Thyroid gland (tissue), 4 donors: ENCODE measurements around the gene ZFAND3. TPM values are rescaled to one million over a fixed set of nuclear protein-coding genes. Genes with fewer than 3 reads are reported as not detected.

Source experiments
- DNase-seq, 2 donors: peaks; one replicate each; pipeline ENCODE4 v3.0.0-alpha.2; 2019
- H3K27ac ChIP-seq, 3 donors: fragments of 200-600 bp; sonication (generic); 1 replicate in 2 of 3; 2 replicates in 1 of 3; pipeline ENCODE4 v1.5.1; 2016 to 2019; ENCODE audit warnings: mild to moderate bottlenecking in 1 of 3, moderate library complexity in 1 of 3
- H3K27me3 ChIP-seq: fragments of 200-600 bp; sonication (generic); one replicate; pipeline ENCODE4 v1.5.1; 2019
- H3K36me3 ChIP-seq, 2 donors: fragments of 200-600 bp; sonication (generic); one replicate each; pipeline ENCODE4 v1.5.1; 2016 to 2019
- H3K4me1 ChIP-seq, 2 donors: fragments of 200-600 bp; sonication (generic); one replicate each; pipeline ENCODE4 v1.5.1; 2017 to 2019
- H3K4me3 ChIP-seq, 3 donors: fragments of 200-600 bp; sonication (generic); replicated peaks in 1 of 3; 1 replicate in 2 of 3; 2 replicates in 1 of 3; pipeline ENCODE4 v1.5.1; 2016; ENCODE audit warnings: mild to moderate bottlenecking in 1 of 3
- H3K9me3 ChIP-seq: fragments of 200-600 bp; sonication (generic); one replicate; pipeline ENCODE4 v1.5.1; 2017
- CTCF ChIP-seq, 6 experiments: fragments of 200-600 bp in 3 of 6; fragments of 450-650 bp in 3 of 6; sonication (generic) in 3 of 6; IDR thresholded peaks; one replicate each; pipeline ENCODE4 v1.5.1; 2016 to 2019; ENCODE audit warnings: antibody characterized with exemption in 6 of 6, mild to moderate bottlenecking in 2 of 6, inconsistent platforms in 1 of 6, moderate library complexity in 1 of 6
- POLR2A ChIP-seq, 2 donors: fragments of 450-650 bp; IDR thresholded peaks; one replicate each; pipeline ENCODE4 v1.6.1; 2017; ENCODE audit warnings: antibody characterized with exemption in 2 of 2, mild to moderate bottlenecking in 2 of 2, moderate library complexity in 1 of 2
- WGBS, 2 donors: methylation state at CpG; one replicate each; pipeline ENCODE4 v1.1.5; 2017; 5-methylcytosine and 5-hydroxymethylcytosine counted together
- intact Hi-C: fragments of 100-400 bp; cut with DNase I; formaldehyde crosslinking; loops from one replicate; pipeline ENCODE4 v1.15.1; 2023
- total RNA-seq, 4 donors: library from RNA; depleted of rRNA; stranded (reverse); fragments of >200 nt; gene quantifications; one replicate each; pipeline ENCODE4 v1.2.3, GENCODE V29; 2016

Gene ZFAND3
- total RNA-seq, 4 donors from 2014 or later, result 41.3 to 57.7 (median 55.9) TPM

- intact Hi-C loops, result no loop called here
- Histone ChIP-seq H3K27me3 (no peaks in the 10 kb centered on the region), H3K4me3 (no peak overlapping the region), H3K9me3 (no peaks in the 10 kb centered on the region), H3K4me1 (peaks cover 7 to 12% of the 10 kb centered on the region in 2 donors), H3K36me3 (no peaks in the 10 kb centered on the region), H3K27ac (no peak overlapping the region)
- no peak for DNase-seq
- TF ChIP-seq CTCF (IDR thresholded peaks at IDR 0.05) (no peak), POLR2A (IDR thresholded peaks at IDR 0.05) (no peak)
- 80 to 92% methylated on average over 1 of the region's 1 CpG for WGBS, 2 donors
These were observed 280.9 kb downstream of the ZFAND3 start for GRCh38 chr6:38100380-38100779.

- TF ChIP-seq POLR2A (IDR thresholded peaks at IDR 0.05) (no peak), CTCF (IDR thresholded peaks at IDR 0.05) (no peak)
- no peaks in the 10 kb centered on the region for H3K4me1 ChIP-seq
- DNase-seq, result no peak
- no peaks in the 10 kb centered on the region for H3K9me3 ChIP-seq
- intact Hi-C loops, result no loop called here
- H3K27me3 ChIP-seq, result no peaks in the 10 kb centered on the region
- 96 to 97% methylated on average over 3 of the region's 3 CpGs for WGBS, 2 donors
- H3K36me3 ChIP-seq, result no peaks in the 10 kb centered on the region
- no peak overlapping the region for H3K27ac ChIP-seq
- H3K4me3 ChIP-seq, result no peak overlapping the region
These were observed 284.4 kb downstream of the ZFAND3 start for GRCh38 chr6:38103921-38104320.

GRCh38 chr6:38105066-38105465 is 285.5 kb downstream of the ZFAND3 start:
- intact Hi-C loops, result no loop called here
- WGBS, 2 donors, result 93 to 100% methylated on average over 3 of the region's 3 CpGs

GRCh38 chr6:38107073-38107472 is 287.5 kb downstream of the ZFAND3 start:
- Histone ChIP-seq H3K36me3 (no peaks in the 10 kb centered on the region), H3K4me1 (no peaks in the 10 kb centered on the region), H3K27ac (no peak overlapping the region), H3K27me3 (no peaks in the 10 kb centered on the region), H3K9me3 (no peaks in the 10 kb centered on the region), H3K4me3 (no peak overlapping the region)
- intact Hi-C loops, result no loop called here
- 100% methylated on average over 1 of the region's 1 CpG for WGBS, 2 donors
- no peak for TF ChIP-seq POLR2A (IDR thresholded peaks at IDR 0.05)
- no peak for TF ChIP-seq CTCF (IDR thresholded peaks at IDR 0.05)
- DNase-seq, result no peak

More at GRCh38 chr6:38105066-38105465, 285.5 kb downstream of the ZFAND3 start:
- Histone ChIP-seq H3K36me3 (no peaks in the 10 kb centered on the region), H3K4me1 (no peaks in the 10 kb centered on the region), H3K9me3 (no peaks in the 10 kb centered on the region), H3K27ac (no peak overlapping the region), H3K4me3 (no peak overlapping the region), H3K27me3 (no peaks in the 10 kb centered on the region)
- DNase-seq, result no peak
- no peak for TF ChIP-seq POLR2A (IDR thresholded peaks at IDR 0.05)
- TF ChIP-seq CTCF (IDR thresholded peaks at IDR 0.05), result no peak

- DNase-seq, result no peak
- 84 to 86% methylated on average over 8 of the region's 8 CpGs for WGBS, 2 donors
- Histone ChIP-seq H3K36me3 (no peaks in the 10 kb centered on the region), H3K9me3 (no peaks in the 10 kb centered on the region), H3K27ac (no peak overlapping the region), H3K27me3 (no peaks in the 10 kb centered on the region), H3K4me1 (peaks cover 5 to 23% of the 10 kb centered on the region in 2 donors), H3K4me3 (no peak overlapping the region)
- intact Hi-C loops, result no loop called here
- TF ChIP-seq CTCF (IDR thresholded peaks at IDR 0.05) (no peak), POLR2A (IDR thresholded peaks at IDR 0.05) (no peak)
These were observed 291.0 kb downstream of the ZFAND3 start for GRCh38 chr6:38110481-38110971.
